Panc1 (cell line): ENCODE measurements around the gene CASP2.

ENCODE experiments used
- CTCF ChIP-seq: fragments of 450-650 bp; IDR thresholded peaks from 2 replicates; pipeline ENCODE4 v1.5.1; 2017; ENCODE audit warnings: mild to moderate bottlenecking
- POLR2AphosphoS5 ChIP-seq: IDR thresholded peaks from 2 replicates; pipeline ENCODE4 v1.6.1; 2012; ENCODE audit warnings: mild to moderate bottlenecking, low read depth, low read length, moderate library complexity

DNA sequence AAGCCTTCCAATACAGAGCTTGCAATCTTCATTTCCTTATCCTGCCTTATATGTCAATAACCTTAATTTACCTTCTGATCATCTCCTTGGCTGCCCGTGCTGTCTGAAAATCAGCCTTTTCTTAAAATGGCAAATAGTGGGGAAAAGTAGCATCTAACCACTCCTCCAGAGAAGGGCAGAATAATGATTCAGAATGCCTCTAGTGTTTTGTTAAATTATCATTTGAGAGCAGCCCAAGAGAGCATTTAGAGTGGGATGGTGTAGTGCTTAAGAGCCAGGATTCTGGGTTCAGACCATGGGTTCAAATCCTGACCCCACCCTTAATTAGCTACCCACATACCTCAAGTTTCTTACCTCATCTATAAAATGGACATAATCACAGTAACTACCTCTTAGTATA lies 8.0 kb upstream of the CASP2 start:
- TF ChIP-seq CTCF (no peak), POLR2AphosphoS5 (no peak)
